GM19351 (cell line): Measurements from ENCODE around the gene MLNR.

Experiments
- ATAC-seq: cut with Tn5 transposase; IDR thresholded peaks from one replicate; pipeline ENCODE4 v1.9.1; 2021; ENCODE audit warnings: mild to moderate bottlenecking, moderate library complexity; ENCODE audit not compliant: unreplicated experiment

MLNR gene

GRCh38 chr13:49220036-49220855 is at the start of gene MLNR:
MLNR (plus strand) TSS chr13:49220338; CDS start chr13:49220338, 0 bp downstream.
- ATAC-seq = no peak

DNA sequence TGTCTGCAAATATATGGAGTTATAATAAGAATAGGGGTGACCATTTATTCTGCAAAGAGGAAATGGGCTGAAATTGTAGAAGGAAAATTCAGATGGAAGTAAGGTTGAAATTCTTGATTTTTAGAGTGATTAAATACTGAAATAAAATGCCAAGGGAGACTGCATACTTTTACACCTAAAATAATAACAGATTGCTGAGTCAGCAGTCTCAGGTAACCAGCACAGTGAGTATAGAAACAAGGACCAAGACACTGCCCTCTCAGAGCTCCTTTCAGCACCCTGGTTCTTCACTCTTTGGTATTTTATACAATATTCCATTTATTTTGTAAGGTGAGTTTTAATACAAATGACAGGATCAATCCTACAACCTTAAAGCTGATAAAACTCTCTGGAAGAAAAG is 48.8 kb upstream of the MLNR start:
- no peak for ATAC-seq

- no peak for ATAC-seq
Observed at GRCh38 chr13:49183672-49184325, 36.3 kb upstream of the MLNR start.

GRCh38 chr13:49184621-49185020 is 35.5 kb upstream of the MLNR start:
- no peak for ATAC-seq

- ATAC-seq = no peak
Observed at GRCh38 chr13:49185264-49185663, 34.9 kb upstream of the MLNR start.

DNA sequence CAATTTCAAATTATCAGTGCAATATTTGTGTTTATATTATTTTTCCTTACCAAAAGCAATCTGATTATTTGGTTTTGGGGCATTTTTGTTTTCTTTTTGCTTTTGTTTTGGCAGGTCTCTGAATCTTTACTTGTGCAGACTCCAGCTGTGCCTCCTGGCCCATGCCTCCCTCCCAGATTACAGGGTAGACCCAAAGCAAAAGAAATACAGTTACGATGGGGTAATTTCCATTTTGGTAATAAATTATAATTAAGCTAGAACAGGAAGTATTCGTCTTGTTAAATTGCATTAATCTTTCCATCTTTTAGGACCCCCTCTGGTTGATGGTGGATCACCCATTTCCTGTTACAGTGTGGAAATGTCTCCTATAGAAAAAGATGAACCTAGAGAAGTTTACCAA is 29.2 kb upstream of the MLNR start:
- ATAC-seq = no peak

- ATAC-seq = no peak
Observed at GRCh38 chr13:49206641-49207040, 13.5 kb upstream of the MLNR start.

- no peak for ATAC-seq
Observed at GRCh38 chr13:49208619-49209018, 11.5 kb upstream of the MLNR start.

DNA sequence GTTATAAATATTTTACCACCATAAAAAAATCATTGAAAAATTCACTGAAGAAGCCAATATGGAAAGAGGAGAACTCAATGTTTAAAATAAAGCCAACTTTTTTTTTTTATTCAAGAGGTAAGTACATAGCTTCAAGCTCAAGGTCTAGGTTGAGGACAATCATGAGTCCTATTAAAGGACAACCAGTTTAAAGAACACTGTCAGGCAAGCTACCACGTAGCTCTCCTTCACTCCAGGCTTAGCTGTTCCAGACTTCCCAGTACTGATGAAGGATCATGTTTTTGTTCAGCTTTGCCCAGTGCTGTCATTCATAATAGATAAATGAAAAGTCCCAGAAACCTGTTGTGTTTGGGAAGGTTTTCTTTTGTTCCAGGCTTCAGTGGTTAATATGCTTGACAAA is 10.0 kb upstream of the MLNR start:
- ATAC-seq = no peak

DNA sequence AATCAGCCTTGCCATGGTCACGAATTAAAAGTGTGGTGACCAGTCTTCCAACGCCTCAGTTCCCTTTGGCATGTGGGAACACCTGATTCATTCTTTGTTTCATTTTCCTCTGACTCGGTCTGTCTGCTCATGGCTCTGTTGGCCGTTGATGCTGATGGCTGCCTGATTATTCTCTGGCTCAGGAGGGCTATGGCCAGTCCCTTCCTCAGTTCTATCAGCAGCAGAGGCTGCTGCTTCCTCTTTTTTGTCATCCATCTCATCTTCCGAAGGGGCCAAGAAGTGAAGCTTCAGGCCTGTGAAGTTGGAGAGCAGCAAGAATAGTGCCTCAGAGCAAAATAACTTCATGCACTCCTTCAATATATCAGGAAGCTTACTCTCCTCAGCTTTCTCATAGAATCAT is 9.5 kb upstream of the MLNR start:
- no peak for ATAC-seq

GRCh38 chr13:49213539-49213938 is 6.6 kb upstream of the MLNR start:
- ATAC-seq = no peak

GRCh38 chr13:49213997-49214916 is 5.9 kb upstream of the MLNR start:
- ATAC-seq = no peak

GRCh38 chr13:49214917-49215376 is 5.2 kb upstream of the MLNR start:
- no peak for ATAC-seq

DNA sequence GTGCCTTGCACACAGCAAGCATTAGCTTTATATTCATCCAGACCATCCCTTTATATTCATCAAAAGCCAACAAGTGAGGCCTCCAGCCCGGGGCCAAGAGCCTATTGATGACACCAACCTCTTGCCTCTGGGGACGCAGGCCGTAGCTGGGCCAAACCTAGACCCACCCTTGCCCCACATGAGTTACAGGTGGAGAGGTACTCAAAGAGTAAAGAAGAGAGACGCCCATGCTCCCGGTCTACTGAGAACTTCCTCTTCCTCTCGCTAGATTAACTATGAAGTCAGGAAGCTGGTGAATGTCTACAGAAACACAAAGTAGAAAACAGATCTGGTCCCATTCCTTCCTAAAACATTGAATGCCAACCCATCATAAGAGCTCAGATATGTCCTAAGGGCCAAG is 3.8 kb upstream of the MLNR start:
- ATAC-seq = no peak

- no peak for ATAC-seq
Observed at GRCh38 chr13:49217962-49218492, 2.1 kb upstream of the MLNR start.

GRCh38 chr13:49218493-49219051 is 1.6 kb upstream of the MLNR start:
- ATAC-seq = no peak

GRCh38 chr13:49219647-49220035 is 497 bp upstream of the MLNR start:
- no peak for ATAC-seq

DNA sequence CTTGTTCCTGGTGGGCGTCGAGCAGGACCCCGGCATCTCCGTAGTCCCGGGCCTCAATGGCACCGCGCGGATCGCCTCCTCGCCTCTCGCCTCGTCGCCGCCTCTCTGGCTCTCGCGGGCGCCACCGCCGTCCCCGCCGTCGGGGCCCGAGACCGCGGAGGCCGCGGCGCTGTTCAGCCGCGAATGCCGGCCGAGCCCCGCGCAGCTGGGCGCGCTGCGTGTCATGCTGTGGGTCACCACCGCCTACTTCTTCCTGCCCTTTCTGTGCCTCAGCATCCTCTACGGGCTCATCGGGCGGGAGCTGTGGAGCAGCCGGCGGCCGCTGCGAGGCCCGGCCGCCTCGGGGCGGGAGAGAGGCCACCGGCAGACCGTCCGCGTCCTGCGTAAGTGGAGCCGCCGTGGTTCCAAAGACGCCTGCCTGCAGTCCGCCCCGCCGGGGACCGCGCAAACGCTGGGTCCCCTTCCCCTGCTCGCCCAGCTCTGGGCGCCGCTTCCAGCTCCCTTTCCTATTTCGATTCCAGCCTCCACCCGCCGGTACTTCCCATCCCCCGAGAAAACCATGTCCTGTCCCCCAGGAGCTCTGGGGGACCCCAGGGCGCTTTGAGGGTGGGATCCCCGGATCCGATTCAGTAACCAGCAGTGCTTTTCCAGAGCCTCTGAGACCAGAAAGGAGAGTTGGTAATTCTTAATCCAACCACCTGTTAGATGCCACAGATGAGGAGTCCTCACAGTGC is 885 bp downstream of the MLNR start:
- no peak for ATAC-seq

DNA sequence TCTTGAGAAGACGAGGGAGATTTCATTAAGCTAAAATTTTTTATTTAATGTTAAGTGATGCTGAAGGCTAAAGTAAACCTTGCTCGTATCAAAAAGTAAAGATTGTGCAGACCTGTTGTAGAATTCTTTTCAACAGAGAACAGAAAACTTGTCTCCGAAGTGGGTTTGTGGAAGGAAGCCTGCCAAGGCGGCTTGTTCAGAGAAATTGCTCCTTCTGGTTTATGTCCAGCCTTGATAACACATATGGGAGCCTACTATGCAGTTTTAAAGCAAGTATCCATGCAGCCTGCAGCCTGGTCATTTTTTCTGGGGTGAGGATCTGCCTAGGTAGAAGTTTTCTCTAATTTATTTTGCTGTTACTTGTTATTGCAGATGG is 1.4 kb downstream of the MLNR start:
- no peak for ATAC-seq
